KBM-7 (cell line): ENCODE results near the gene ARL15.
"Not testable (repeated sequence)": the region's sequence is repeated elsewhere in the genome, so short reads cannot be mapped to it uniquely, and the experiment has no call there.

ENCODE experiments used
- DNase-seq: peaks from one replicate; pipeline ENCODE4 v3.0.0-alpha.2; 2015
- in situ Hi-C: fragments of 300-500 bp; cut with MboI; formaldehyde crosslinking; loops from 2 replicates; pipeline ENCODE4 v1.14.3; 2020; ENCODE audit warnings: low sequenced_read_pairs, low pct_unique_long_range_greater_than_20kb, mixed read lengths

The ARL15 gene

DNA sequence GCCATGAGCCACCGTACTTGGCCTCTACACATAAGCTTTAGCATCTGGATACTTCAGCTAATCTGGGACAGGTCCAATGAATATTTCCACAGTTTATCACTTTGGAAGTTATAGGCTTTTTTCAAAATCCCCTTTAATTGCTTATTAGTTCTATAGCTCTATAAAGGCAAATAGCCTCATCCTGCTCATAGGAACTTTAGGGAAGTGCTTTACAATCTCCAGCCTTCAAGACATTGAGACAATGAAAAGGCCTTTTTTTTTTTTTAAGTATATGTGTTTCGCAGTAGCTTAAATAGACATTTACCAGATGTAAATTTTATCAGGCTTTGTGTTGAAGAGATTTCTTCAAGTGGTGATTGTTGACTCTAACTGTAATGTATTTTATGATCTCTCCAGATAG, 224.2 kb downstream of the ARL15 start:
- no peak for DNase-seq
- in situ Hi-C loops: no loop called here

DNA sequence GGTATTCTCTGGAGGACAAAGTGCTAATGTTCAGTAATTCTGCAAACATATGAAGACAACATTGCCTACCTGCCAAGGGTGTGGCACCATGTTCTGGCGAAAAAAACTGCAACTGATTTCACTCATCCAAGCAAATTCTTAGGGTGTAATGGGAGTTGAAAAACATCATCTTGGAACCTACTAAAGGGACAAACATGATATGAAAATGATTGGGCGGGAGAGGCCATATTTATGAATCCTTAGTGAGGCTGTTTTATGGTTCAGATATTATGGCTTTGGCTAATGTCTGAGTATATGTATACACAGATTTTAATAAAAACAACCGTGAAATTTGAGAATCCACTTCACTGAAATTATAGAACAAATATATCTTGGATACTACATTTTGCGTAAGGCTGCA, 225.7 kb downstream of the ARL15 start:
- in situ Hi-C loops: no loop called here
- DNase-seq: no peak

DNA sequence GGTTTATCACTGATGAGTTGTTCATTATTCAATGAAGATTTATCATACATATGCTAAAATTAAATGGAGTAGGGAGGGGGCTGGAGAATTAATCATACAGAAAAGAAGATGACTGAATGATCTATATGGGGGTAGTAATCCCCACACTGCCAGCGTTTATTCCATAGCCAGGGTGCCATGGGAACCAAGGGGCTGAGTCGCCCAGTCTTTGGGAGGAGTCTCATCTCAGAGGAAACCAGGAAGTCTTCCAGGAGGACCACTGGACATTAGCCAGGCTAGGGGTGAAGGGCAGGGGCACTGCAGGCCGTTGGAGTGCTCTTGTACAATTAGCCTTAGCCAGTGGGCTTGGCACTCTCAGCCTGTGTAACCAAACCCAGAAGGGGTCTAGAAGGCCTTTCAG, 226.5 kb downstream of the ARL15 start:
- in situ Hi-C loops: no loop called here
- DNase-seq: no peak

DNA sequence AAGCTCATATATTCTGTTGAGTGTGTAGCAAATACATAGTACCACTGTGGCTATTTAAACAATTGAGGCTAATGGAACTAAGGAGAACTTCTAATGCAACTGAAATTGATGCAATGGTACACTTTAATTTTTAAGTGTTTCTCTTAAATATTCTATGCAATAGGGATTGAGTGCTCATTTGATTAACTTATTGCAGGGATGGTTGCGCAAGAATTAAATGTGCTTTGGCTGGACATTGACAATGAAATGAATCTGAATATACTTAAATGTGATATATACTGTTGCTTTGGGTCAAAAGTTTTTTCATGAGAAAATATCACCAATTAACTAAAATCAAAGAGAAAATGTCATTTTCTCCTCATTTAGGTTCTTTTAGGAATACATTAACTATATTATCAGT, 227.1 kb downstream of the ARL15 start:
- DNase-seq: no peak
- in situ Hi-C loops: no loop called here

DNA sequence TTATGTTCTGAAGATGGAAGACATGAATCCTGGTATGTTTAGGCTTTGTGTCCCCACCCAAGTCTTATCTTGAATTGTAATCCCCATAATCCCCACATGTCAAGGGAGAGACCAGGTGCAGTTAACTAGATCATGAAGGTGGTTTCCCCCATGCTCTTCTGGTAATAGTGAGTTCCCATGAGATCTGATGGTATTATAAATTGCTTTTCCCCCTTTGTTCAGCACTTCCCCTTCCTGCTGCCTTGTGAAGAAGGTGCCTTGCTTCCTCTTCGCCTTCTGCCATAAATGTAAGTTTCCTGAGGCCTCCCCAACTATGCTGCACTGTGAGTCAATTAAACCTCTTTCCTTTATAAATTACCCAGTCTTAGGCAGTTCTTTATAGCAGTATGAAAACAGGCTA, 229.0 kb downstream of the ARL15 start:
- peak; percentile 11 for DNase-seq
- in situ Hi-C loops: no loop called here

DNA sequence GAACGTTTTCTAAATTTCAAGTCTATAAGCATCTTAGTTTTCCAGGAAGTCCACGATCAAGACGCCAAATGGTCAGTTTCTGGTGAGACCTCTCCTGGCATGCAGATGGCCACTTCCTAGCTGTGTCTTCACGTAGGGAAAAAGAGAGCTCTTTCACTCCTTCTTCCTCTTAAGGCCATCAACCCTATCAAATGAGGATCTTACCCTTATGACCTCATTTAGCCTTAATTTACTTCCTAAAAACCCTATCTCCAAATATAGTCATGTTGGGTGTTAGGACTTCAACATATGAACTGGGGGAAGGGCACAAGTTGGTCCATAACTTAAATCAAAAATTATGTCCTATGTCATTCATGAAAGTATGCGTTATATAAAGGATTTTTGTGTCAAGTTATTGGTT, 229.5 kb downstream of the ARL15 start:
- in situ Hi-C loops: no loop called here
- peak; percentile 60 for DNase-seq

DNA sequence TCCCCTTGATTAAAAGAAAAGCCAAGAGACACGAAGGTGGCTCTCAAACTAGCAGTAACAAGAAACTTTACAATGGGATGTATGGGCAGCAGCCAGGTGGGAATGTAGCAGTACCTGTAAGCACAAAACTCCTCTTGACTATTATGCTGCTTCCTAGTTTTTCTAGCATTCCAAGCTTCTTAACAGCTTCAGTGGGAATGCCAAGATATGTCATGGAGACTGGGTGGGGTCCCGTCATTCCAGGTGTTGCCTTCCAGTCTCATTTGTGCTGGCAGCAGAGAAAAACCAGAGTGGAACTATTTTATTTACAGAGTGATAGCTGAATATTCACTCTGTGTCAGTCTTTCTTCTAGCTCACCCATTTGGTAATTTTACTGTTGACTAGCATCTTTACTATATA, 236.6 kb downstream of the ARL15 start:
- no peak for DNase-seq
- in situ Hi-C loops: no loop called here

DNA sequence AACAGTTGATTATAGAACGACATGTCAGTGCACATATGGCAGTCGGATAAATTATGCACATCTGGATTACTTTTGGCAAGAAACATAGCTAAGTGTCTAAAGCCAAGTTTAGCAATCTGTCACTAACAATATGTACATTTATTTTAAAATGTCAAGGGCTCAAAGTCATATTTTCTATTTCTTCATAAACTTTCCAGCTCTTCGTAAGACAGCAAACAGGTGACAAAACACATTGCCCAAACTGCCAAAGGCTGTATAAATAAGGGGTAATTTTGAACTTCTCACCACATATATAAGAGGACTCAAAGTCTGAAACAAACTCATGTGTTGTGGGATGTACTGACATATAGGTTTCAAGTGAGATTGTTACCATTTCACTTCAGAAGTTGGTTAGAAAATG, 237.2 kb downstream of the ARL15 start:
- in situ Hi-C loops: no loop called here

DNA sequence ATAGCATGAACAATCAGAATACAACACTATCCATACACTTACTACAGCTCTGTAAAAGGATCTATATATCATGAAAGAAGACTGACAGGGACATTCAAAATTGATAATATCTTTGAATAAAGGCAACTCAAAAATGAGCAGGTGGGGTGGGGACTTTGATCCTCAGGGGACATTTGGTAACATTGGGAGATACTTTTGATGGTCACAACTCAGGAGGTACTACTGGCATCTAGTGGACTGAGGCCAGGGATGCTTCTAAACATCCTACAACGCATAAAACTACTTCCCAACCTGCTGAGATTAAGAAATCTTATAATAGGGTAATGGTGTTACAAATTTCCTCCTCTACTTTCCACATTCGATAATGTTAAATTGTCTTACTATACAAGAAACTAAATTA, 243.9 kb downstream of the ARL15 start:
- DNase-seq: no peak
- in situ Hi-C loops: no loop called here

More for the DNA sequence above, 237.2 kb downstream of the ARL15 start:
- DNase-seq: no peak

DNA sequence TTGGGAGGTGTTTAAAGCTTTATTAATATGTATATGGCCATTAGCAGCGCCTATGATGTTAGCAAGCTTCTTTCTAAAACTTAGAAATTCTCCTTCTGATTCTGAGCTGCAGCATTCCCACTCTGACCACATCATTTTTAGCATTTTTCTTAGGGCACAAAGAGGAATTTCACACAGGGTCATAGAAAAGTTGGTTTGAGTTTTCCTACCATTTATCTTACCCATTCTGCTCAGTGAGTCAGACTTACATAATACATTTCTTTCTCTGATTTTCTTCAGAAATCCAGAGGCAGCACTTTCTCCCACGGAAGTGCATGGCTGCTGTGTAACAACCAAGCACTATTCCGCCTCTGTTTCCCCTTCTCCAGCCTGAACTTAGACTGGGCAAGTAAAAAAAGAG, 246.6 kb downstream of the ARL15 start:
- no peak for DNase-seq
- in situ Hi-C loops: no loop called here

DNA sequence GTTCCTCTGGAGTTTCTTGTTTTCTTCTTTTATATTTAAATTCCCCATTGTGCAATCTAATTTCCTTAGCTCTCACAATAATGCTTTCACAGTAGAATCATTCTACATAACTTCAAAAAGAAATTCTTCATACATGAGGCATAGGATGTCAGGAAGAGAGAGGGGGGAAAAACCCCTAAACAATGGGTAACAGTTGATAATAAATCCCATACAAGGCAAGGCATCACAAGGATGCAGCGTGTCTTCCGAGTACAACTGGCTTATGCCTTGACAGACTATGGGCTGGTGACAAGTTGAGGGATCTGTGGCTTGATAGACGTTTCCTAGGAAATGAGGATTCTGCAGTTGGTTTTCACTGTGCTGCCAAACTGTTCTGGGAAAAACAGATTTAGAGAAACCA, 247.4 kb downstream of the ARL15 start:
- no peak for DNase-seq
- in situ Hi-C loops: no loop called here

DNA sequence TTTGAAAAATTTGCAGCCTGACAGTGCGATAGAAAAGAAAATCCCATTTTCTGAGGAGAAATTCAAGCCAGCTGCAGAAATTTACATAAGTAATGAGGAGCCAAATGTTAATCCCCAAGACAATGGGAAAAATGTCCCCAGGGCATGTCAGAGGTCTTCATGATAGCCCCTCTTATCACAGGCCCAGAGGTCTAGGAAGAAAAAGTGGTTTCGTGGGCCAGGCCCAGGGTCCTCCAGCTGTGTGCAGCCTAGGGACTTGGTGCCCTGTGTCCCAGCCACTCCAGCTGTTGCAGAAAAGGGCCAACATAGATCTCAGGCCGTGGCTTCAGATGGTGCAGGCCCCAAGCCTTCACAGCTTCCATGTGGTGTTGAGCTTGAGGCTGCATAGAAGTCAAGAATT, 249.5 kb downstream of the ARL15 start:
- in situ Hi-C loops: not testable (repeated sequence)

DNA sequence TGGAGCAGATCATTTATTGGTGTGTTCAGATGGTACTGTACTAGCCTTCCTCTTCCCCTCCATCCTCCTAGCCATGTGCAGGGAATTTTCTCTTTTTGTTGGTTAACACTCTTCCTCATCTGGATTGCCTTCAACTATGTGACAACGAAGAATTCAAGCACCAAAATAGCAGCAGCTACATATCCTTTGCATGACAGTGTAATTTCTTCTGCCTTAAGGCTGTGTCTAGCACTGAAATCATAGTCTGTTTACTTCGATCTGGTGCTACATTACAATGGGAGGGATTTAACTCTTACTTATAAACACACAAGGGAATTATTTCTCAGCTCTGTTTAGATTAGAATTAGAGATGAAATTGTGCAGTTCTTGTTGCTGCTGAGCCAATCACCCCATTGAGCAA, 260.4 kb downstream of the ARL15 start:
- in situ Hi-C loops: no loop called here
- no peak for DNase-seq

More for the DNA sequence above, 249.5 kb downstream of the ARL15 start:
- DNase-seq: not testable (repeated sequence)

DNA sequence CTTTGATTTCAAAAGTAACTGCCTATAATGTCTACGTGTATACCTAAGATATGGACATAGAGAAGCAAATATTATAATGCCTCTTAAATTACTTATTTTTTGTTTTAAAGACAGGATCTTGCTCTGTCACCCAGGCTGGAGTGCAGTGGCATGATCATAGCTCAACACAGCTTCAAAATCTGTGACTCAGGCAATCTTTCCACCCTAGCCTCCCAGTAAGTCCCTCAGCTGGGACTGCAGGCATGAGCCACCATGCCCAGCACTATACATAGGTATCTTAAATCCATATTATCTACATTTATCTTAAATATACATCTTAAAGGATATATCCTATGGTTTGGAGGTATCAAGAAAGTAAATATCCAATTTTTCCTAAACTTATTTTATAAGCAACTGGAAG, 261.2 kb downstream of the ARL15 start:
- no peak for DNase-seq
- in situ Hi-C loops: no loop called here

DNA sequence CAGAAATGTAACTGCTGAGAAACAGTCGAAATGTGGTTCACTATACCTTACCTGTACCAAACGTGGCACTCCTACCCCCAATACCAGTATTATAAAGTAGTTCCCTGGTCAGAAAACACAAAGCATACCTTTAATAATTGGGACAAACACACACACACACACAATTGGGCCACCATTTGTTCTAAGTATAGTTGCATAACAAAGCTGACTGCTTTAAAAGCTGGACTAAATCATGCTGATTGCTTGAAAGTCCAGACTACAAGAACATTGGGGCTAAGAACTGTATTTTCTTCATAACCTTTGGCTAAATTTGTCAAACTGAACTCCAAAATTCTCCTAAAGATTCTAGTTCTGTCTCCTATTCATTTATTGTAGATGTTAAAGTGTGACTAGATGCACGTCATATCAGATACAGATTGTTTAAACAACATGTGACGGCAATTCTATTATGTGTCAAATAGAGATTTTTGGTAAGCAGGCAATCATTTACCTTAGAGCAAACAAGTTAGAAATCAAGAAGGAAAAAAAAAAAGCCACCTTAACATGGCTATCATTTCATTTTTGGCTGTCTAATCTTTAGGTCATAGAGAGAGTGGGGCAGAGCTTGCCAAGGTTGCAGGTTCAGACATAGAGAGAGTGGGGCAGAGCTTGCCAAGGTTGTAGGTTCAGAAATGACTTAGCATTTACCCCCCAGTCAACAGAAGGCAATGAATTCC, 265.1 kb downstream of the ARL15 start:
- in situ Hi-C loops: no loop called here
- DNase-seq: no peak

DNA sequence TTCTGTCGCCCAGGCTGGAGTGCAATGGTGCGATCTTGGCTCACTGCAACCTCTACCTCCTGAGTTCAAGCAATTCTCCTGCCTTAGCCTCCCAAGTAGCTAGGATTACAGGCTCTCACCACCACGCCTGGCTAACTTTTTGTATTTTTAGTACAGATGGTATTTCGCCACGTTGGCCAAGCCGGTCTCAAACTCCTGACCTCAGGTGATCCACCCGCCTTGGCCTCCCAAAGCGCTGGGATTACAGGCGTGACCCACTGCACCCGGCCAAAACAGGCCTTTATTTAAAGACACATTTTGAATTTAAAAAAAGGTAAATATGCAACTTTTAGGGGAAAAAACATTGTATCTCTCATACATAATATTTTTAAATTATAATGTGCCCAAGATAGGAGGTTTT, 266.1 kb downstream of the ARL15 start:
- in situ Hi-C loops, DNase-seq: not testable (repeated sequence)

DNA sequence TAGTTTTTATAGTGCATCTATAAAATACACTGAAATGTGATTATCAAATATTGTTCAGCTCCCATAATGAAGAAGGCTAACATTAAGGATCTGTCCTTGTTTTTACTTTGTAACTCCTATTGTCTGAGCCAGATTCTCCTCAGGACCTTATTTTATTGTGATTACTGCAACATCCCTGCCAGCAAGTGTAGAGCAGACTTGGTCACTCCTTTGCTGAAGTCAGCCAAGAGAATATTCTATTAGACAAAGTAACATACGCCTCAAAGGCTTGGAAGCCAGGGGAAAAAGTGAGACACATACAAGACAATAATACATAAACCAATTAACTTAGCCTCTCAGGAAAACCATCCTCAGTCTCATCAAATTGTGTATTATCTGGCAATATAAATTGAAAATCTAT, 269.6 kb downstream of the ARL15 start:
- in situ Hi-C loops: no loop called here
- no peak for DNase-seq

DNA sequence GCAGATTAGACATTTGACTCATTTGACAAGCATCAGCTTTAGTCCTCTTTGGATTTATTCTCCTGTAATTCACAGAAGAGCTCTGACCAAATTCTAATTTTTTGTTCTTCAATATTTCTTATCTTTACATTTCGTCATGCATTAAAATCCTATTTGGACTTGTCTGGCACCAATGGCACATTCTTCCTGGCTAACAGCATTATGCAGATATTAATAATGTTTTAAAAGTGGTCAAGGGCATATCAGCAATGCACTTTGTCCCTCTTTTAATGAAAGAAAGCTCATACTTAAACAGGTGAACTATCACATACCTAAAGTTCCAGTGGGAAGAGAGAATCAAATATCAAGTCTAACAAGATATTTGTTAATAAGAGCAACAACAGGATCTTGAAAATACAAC, 270.4 kb downstream of the ARL15 start:
- no peak for DNase-seq
- in situ Hi-C loops: no loop called here

DNA sequence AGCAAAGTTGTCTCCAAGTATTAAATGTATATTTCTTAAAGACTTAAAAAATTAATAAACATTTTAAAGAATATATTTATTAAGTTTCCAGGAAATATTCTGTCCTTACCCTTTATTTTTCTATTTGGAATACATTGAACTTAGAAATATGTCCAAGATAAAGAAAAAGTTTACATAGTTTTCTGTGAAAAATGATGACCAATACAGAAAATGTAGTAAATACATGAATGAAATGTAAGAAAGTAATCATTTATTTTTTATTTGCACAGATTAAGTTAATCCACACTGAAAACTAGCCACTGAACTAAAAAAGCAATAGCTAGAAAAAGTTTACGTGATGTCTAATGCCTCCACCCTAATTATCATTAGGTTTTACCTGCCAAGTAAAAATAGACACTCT, 273.2 kb downstream of the ARL15 start:
- in situ Hi-C loops: no loop called here
- no peak for DNase-seq

DNA sequence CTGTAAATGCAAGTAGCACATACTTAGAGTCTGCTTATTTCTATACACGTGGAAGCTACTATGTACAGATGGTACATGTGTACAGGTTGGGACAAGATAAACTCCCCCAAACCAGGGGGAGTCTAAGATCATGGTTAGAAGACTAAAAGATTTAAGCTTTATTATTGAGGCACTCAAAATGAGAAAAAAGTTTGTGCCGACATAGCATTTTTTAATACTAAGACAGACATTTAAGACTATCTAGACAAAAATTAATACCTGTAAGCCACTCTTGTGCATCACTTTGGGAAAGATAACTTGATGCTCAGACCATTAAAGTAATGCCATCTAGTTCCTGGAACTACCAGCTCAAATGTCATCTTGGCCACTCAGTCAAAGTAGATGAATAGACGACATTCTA, 279.4 kb downstream of the ARL15 start:
- in situ Hi-C loops: no loop called here
- DNase-seq: no peak

DNA sequence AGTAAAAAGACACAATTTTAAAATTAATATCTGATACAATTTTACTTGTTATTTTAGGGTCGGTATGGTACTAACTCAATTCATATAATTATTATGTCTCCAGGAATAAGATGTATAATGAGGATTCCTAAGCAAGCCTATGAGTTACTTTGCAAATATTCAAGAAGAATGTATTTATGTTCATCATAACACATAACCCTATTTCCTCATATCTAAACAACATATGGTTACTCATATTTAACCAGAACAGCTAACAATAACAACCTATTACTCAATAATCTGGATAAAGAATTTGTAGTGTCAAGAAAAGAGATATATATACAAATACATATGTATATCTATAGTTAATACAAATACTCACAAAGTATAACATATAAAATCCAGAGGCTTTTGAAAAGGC, 285.9 kb downstream of the ARL15 start:
- in situ Hi-C loops: no loop called here
- DNase-seq: no peak

DNA sequence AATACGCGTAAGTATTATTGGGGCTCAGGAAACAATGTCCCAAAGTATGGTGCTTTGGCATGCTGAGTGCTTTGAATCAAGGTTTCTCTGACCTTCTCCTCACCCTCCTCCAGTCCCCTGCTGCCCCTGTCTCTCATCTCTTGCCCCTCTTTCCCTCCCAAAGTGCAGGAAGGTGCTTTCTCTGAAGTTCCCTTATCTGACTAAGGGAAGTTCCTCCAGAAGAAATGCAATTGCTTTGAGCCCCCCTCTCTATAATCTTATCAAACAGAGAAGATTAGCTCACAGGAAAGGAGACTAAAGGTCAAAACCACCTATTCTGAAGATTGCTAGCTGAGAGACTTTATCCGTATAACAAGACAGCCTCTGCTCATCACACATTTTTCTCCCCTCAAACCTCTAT, 288.1 kb downstream of the ARL15 start:
- in situ Hi-C loops: no loop called here
- no peak for DNase-seq
